Osteocyte (in vitro differentiated cells): ENCODE results near the gene OAS3. TPM values are rescaled to one million over a fixed set of nuclear protein-coding genes. Genes with fewer than 3 reads are reported as not detected.

Experiments
- DNase-seq: peaks from one replicate; pipeline ENCODE4 v3.0.0; 2021; ENCODE audit warnings: mixed read lengths; ENCODE audit not compliant: unreplicated experiment; ENCODE audit errors: extremely low spot score
- H3K27ac Mint-ChIP-seq: one replicate; pipeline ENCODE4 v1.8.0; 2021; ENCODE audit warnings: mild to moderate bottlenecking, mixed read lengths; ENCODE audit not compliant: unreplicated experiment
- H3K27me3 Mint-ChIP-seq: one replicate; pipeline ENCODE4 v1.8.0; 2021; ENCODE audit warnings: mixed read lengths; ENCODE audit not compliant: unreplicated experiment
- H3K36me3 Mint-ChIP-seq: one replicate; pipeline ENCODE4 v1.8.0; 2021; ENCODE audit warnings: mixed read lengths; ENCODE audit not compliant: unreplicated experiment
- H3K4me1 Mint-ChIP-seq: one replicate; pipeline ENCODE4 v1.8.0; 2021; ENCODE audit warnings: mixed read lengths; ENCODE audit not compliant: unreplicated experiment
- H3K4me3 Mint-ChIP-seq: one replicate; pipeline ENCODE4 v1.8.0; 2021; ENCODE audit warnings: mild to moderate bottlenecking, moderate library complexity, mixed read lengths; ENCODE audit not compliant: unreplicated experiment
- H3K9me3 Mint-ChIP-seq: one replicate; pipeline ENCODE4 v1.8.0; 2021; ENCODE audit warnings: mixed read lengths; ENCODE audit not compliant: unreplicated experiment
- CTCF ChIP-seq: fragments of 200-600 bp; sonication (generic); IDR thresholded peaks from 2 replicates; pipeline ENCODE4 v1.5.0; 2021; ENCODE audit warnings: antibody characterized with exemption, mild to moderate bottlenecking, moderate library complexity
- total RNA-seq: library from RNA; stranded (reverse); gene quantifications from 2 replicates; pipeline ENCODE4 v1.2.1, GENCODE V29; 2021

OAS3 gene
- total RNA-seq, 1 donor from 2014 or later = 0.13 TPM

GRCh38 chr12:113014565-113014964 lies 76.3 kb downstream of the OAS3 start:
- H3K36me3 Mint-ChIP-seq = no peaks in the 10 kb centered on the region

GRCh38 chr12:113016796-113017195 lies 78.5 kb downstream of the OAS3 start:
- no peak overlapping the region for H3K4me3 Mint-ChIP-seq
- H3K36me3 Mint-ChIP-seq = no peaks in the 10 kb centered on the region
- no peaks in the 10 kb centered on the region for H3K27me3 Mint-ChIP-seq
- H3K4me1 Mint-ChIP-seq = peaks cover 11% of the 10 kb centered on the region
- no peak for DNase-seq
- H3K27ac Mint-ChIP-seq = no peak overlapping the region
- H3K9me3 Mint-ChIP-seq = no peaks in the 10 kb centered on the region
- TF ChIP-seq CTCF = no peak

More at GRCh38 chr12:113014565-113014964, 76.3 kb downstream of the OAS3 start:
- H3K4me1 Mint-ChIP-seq = peaks cover 7% of the 10 kb centered on the region
- H3K9me3 Mint-ChIP-seq = no peaks in the 10 kb centered on the region
- TF ChIP-seq CTCF = no peak
- no peak overlapping the region for H3K27ac Mint-ChIP-seq
- peaks cover 6% of the 10 kb centered on the region for H3K27me3 Mint-ChIP-seq
- DNase-seq = no peak
- H3K4me3 Mint-ChIP-seq = no peak overlapping the region

- no peak overlapping the region for H3K4me3 Mint-ChIP-seq
- DNase-seq = no peak
- peaks cover 11% of the 10 kb centered on the region for H3K4me1 Mint-ChIP-seq
- H3K9me3 Mint-ChIP-seq = no peaks in the 10 kb centered on the region
- no peaks in the 10 kb centered on the region for H3K36me3 Mint-ChIP-seq
- TF ChIP-seq CTCF = no peak
- peaks cover 10% of the 10 kb centered on the region for H3K27me3 Mint-ChIP-seq
- H3K27ac Mint-ChIP-seq = peak overlapping the region; percentile 28
Observed at GRCh38 chr12:113019025-113019424, 80.8 kb downstream of the OAS3 start.

GRCh38 chr12:113021500-113021899 lies 83.2 kb downstream of the OAS3 start:
- DNase-seq = no peak
- peaks cover 11% of the 10 kb centered on the region for H3K4me1 Mint-ChIP-seq
- no peaks in the 10 kb centered on the region for H3K36me3 Mint-ChIP-seq
- H3K27ac Mint-ChIP-seq = no peak overlapping the region
- H3K27me3 Mint-ChIP-seq = peaks cover 15% of the 10 kb centered on the region
- H3K9me3 Mint-ChIP-seq = no peaks in the 10 kb centered on the region
- H3K4me3 Mint-ChIP-seq = no peak overlapping the region
- TF ChIP-seq CTCF = no peak

Other genes starting within 250 kb of the OAS3 start
- gene RPH3A, start 146.7 kb upstream of the OAS3 start, total RNA-seq = not detected in 2 replicates
- 0.48 TPM in 1 of 2 replicates, not detected in the other for gene OAS1, start 31.5 kb upstream of the OAS3 start, total RNA-seq
- not detected in 2 replicates for gene OAS2, start 40.0 kb downstream of the OAS3 start, total RNA-seq
- gene DTX1, start 118.3 kb downstream of the OAS3 start, total RNA-seq = not detected in 2 replicates
- not detected in 2 replicates for gene RASAL1, start 197.3 kb downstream of the OAS3 start, total RNA-seq
- gene CFAP73, start 211.2 kb downstream of the OAS3 start, total RNA-seq = not detected in 2 replicates
- gene DDX54, start 247.0 kb downstream of the OAS3 start, total RNA-seq = 52.8 and 52.9 TPM in 2 replicates
- gene RITA1, start 247.2 kb downstream of the OAS3 start, total RNA-seq = 19.9 and 20.5 TPM in 2 replicates